Measurements from ENCODE around the gene ARMC8.

GRCh38 chr3:138344754-138345153 is 157.7 kb downstream of the ARMC8 start:
- TF ChIP-seq POLR2A (IDR thresholded peaks at IDR 0.05) (no peak), CTCF (IDR thresholded peaks at IDR 0.05) (no peak)
